Stomach (tissue), 9 donors: ENCODE results near the gene ACVR1. TPM values are rescaled to one million over a fixed set of nuclear protein-coding genes. Genes with fewer than 3 reads are reported as not detected.

Experiments
- DNase-seq, 2 donors: peaks; one replicate each; pipeline versions ENCODE4 v3.0.0 to v3.0.0-alpha.2; 2013 to 2019
- H3K27ac ChIP-seq, 5 donors: fragments of 200-600 bp in 4 of 5; sonication (generic) in 4 of 5; one replicate each; pipeline ENCODE4 v1.5.1; 2013 to 2019; ENCODE audit warnings: mild to moderate bottlenecking in 1 of 5, moderate library complexity in 1 of 5
- H3K27me3 ChIP-seq, 3 donors: fragments of 200-600 bp; sonication (generic); one replicate each; pipeline ENCODE4 v1.5.1; 2017 to 2019; ENCODE audit warnings: mixed run types in 1 of 3
- H3K36me3 ChIP-seq, 4 donors: fragments of 200-600 bp; sonication (generic); 1 replicate in 3 of 4; 2 replicates in 1 of 4; pipeline ENCODE4 v1.5.1; 2016 to 2019
- H3K4me1 ChIP-seq, 4 donors: fragments of 200-600 bp; sonication (generic); one replicate each; pipeline ENCODE4 v1.5.1; 2016 to 2019
- H3K4me3 ChIP-seq, 4 donors: fragments of 200-600 bp; sonication (generic) in 3 of 4; one replicate each; pipeline ENCODE4 v1.5.1; 2016 to 2019; ENCODE audit warnings: mild to moderate bottlenecking in 1 of 4
- H3K9me3 ChIP-seq, 4 donors: fragments of 200-600 bp; sonication (generic); one replicate each; pipeline ENCODE4 v1.5.1; 2016 to 2019
- EP300 ChIP-seq: sonication (generic); formaldehyde crosslinking; IDR thresholded peaks from one replicate; pipeline ENCODE4 v1.6.1; 2017; ENCODE audit warnings: antibody characterized with exemption
- POLR2A ChIP-seq, 4 donors: fragments of 450-650 bp; IDR thresholded peaks; one replicate each; pipeline ENCODE4 v1.6.1; 2016; ENCODE audit warnings: antibody characterized with exemption in 4 of 4, control low read depth in 2 of 4, mild to moderate bottlenecking in 1 of 4, moderate library complexity in 1 of 4
- POLR2AphosphoS5 ChIP-seq, 3 donors: sonication (generic); formaldehyde crosslinking; IDR thresholded peaks; one replicate each; pipeline ENCODE4 v1.6.1; 2016; ENCODE audit warnings: antibody characterized with exemption in 3 of 3
- WGBS, 5 donors: extraction: QIAGEN DNeasy Blood & Tissue Kit in 3 of 5; methylation state at CpG; one replicate each; pipeline versions ENCODE4 v1.1.5 to v1.1.7; 2013 to 2018; 5-methylcytosine and 5-hydroxymethylcytosine counted together
- intact Hi-C: fragments of 100-400 bp; cut with DNase I; formaldehyde crosslinking; loops from one replicate; pipeline ENCODE4 v1.15.1; 2023; ENCODE audit warnings: low total_unique reads
- polyA plus RNA-seq, 3 donors: library from polyadenylated mRNA; stranded (reverse); fragments of 200-250 nt; gene quantifications; one replicate each; pipeline ENCODE4 v1.2.3, GENCODE V29; 2013
- total RNA-seq, 5 donors: library from RNA; depleted of rRNA; stranded (reverse); fragments of >200 nt; gene quantifications; one replicate each; pipeline versions ENCODE4 v1.1.0 to v1.2.3, GENCODE V29; 2014 to 2016
- TF ChIP-seq, protein P1 (sequence below), 7 experiments: fragments of 450-650 bp in 4 of 7; fragments of 200-600 bp in 3 of 7; sonication (generic) in 3 of 7; IDR thresholded peaks; one replicate each; pipeline ENCODE4 v1.5.1; 2016 to 2019; ENCODE audit warnings: antibody characterized with exemption in 7 of 7, control low read depth in 2 of 7, mild to moderate bottlenecking in 1 of 7
- donor health status: healthy with polysubstance abuse.
- donor health status: Bipolar disorder and iron deficiency.
- donor health status: healthy.

ACVR1 gene
- total and polyA plus RNA-seq, 8 donors = 2.3 to 32.1 (median 5.6) TPM

GRCh38 chr2:157733263-157733662 is 142.9 kb downstream of the ACVR1 start:
- Histone ChIP-seq H3K4me1 (no peaks in the 10 kb centered on the region), H3K27me3 (no peaks in the 10 kb centered on the region), H3K27ac (no peak overlapping the region), H3K36me3 (peaks cover 13 to 93% (median 65%) of the 10 kb centered on the region in 4 donors), H3K9me3 (peaks cover 0 to 7% (median 3%) of the 10 kb centered on the region in 4 donors), H3K4me3 (no peak overlapping the region)
- intact Hi-C loops = no loop called here
- 70 to 84% (median 80%) methylated on average over 2 of the region's 2 CpGs for WGBS, 5 donors
- no peak for DNase-seq
- TF ChIP-seq POLR2A (IDR thresholded peaks at IDR 0.05) = no peak
- TF ChIP-seq POLR2AphosphoS5 (IDR thresholded peaks at IDR 0.05) = no peak
- no peak for TF ChIP-seq EP300
- TF ChIP-seq, protein P1, sequence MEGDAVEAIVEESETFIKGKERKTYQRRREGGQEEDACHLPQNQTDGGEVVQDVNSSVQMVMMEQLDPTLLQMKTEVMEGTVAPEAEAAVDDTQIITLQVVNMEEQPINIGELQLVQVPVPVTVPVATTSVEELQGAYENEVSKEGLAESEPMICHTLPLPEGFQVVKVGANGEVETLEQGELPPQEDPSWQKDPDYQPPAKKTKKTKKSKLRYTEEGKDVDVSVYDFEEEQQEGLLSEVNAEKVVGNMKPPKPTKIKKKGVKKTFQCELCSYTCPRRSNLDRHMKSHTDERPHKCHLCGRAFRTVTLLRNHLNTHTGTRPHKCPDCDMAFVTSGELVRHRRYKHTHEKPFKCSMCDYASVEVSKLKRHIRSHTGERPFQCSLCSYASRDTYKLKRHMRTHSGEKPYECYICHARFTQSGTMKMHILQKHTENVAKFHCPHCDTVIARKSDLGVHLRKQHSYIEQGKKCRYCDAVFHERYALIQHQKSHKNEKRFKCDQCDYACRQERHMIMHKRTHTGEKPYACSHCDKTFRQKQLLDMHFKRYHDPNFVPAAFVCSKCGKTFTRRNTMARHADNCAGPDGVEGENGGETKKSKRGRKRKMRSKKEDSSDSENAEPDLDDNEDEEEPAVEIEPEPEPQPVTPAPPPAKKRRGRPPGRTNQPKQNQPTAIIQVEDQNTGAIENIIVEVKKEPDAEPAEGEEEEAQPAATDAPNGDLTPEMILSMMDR (IDR thresholded peaks at IDR 0.05) = no peak

DNA sequence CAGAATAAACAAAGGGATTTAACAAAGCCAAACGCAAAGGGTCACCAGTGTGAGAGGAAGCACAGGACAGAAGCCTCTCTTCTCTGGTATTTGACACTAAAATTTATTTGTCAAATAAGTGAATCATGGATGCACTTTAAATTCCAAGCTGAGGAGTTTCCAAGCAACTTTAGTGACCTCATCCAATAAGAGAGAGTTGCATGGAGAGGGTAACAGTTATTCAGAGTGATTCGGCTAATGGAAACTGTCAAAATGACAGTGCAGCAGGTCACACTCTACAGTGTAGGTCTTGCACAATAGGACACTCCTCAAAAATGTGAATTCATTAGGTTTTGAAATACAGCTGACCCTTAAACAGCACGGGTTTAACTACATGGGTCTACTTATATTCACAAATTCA is 143.5 kb downstream of the ACVR1 start:
- no peaks in the 10 kb centered on the region for H3K4me1 ChIP-seq
- no peak overlapping the region for H3K27ac ChIP-seq
- peaks cover 13 to 86% (median 60%) of the 10 kb centered on the region in 4 donors for H3K36me3 ChIP-seq
- WGBS, 5 donors = 82 to 90% (median 85%) methylated on average over 3 of the region's 3 CpGs
- H3K27me3 ChIP-seq = no peaks in the 10 kb centered on the region
- intact Hi-C loops = no loop called here
- peaks cover 0 to 7% (median 3%) of the 10 kb centered on the region in 4 donors for H3K9me3 ChIP-seq
- no peak overlapping the region for H3K4me3 ChIP-seq
- DNase-seq = no peak
- TF ChIP-seq EP300 (no peak), POLR2A (IDR thresholded peaks at IDR 0.05) (no peak), POLR2AphosphoS5 (IDR thresholded peaks at IDR 0.05) (no peak)
- TF ChIP-seq, protein P1 (IDR thresholded peaks at IDR 0.05) = no peak

DNA sequence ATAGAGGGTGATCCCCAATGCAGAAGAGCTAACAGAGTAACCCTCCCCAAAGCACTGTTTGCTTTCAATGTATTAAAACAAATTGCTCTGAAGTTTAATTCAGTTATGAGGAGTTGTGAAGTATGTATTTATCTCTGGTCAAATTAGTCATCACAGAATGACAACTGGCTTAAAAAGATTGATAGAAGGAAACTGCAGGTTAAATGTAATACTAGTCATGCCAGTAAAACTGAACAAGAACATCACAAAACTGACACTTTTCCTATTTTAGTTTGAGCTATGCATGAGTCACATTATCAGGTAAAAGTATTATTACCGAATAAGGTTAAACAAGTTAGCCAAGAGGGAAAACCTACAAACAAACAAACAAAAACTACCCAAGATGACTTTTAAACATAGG is 148.4 kb downstream of the ACVR1 start:
- intact Hi-C loops = no loop called here
- Histone ChIP-seq H3K9me3 (peaks cover 0 to 26% (median 19%) of the 10 kb centered on the region in 4 donors), H3K27ac (no peak overlapping the region), H3K36me3 (peaks cover 0 to 72% (median 38%) of the 10 kb centered on the region in 4 donors), H3K4me3 (no peak overlapping the region), H3K27me3 (no peaks in the 10 kb centered on the region), H3K4me1 (no peaks in the 10 kb centered on the region)
- no peak for TF ChIP-seq POLR2AphosphoS5 (IDR thresholded peaks at IDR 0.05)
- no peak for TF ChIP-seq POLR2A (IDR thresholded peaks at IDR 0.05)
- TF ChIP-seq, protein P1 (IDR thresholded peaks at IDR 0.05) = no peak
- no peak for TF ChIP-seq EP300
- 91 to 98% (median 96%) methylated on average over 1 of the region's 1 CpG for WGBS, 5 donors
- DNase-seq = no peak

GRCh38 chr2:157726946-157727345 is 149.2 kb downstream of the ACVR1 start:
- no peak overlapping the region for H3K4me3 ChIP-seq
- TF ChIP-seq EP300 = no peak
- TF ChIP-seq, protein P1 (IDR thresholded peaks at IDR 0.05) = no peak
- no peak for TF ChIP-seq POLR2AphosphoS5 (IDR thresholded peaks at IDR 0.05)
- TF ChIP-seq POLR2A (IDR thresholded peaks at IDR 0.05) = no peak

More at GRCh38 chr2:157726946-157727345, 149.2 kb downstream of the ACVR1 start:
- 78 to 88% (median 83%) methylated on average over 1 of the region's 1 CpG for WGBS, 5 donors
- Histone ChIP-seq H3K27me3 (no peaks in the 10 kb centered on the region), H3K4me1 (no peaks in the 10 kb centered on the region), H3K9me3 (peaks cover 0 to 34% (median 23%) of the 10 kb centered on the region in 4 donors), H3K27ac (no peak overlapping the region), H3K36me3 (peaks cover 0 to 70% (median 35%) of the 10 kb centered on the region in 4 donors)
- no peak for DNase-seq
- intact Hi-C loops = no loop called here
